HG02588 (cell line): Measurements from ENCODE around the gene MCU.
"Not testable (repeated sequence)": the region's sequence is repeated elsewhere in the genome, so short reads cannot be mapped to it uniquely, and the experiment has no call there.

ENCODE experiments used
- ATAC-seq: cut with Tn5 transposase; IDR thresholded peaks from one replicate; pipeline ENCODE4 v1.9.1; 2021; ENCODE audit warnings: mild to moderate bottlenecking, moderate library complexity; ENCODE audit not compliant: unreplicated experiment

MCU gene

GRCh38 chr10:72758930-72759329, 67.0 kb downstream of the MCU start:
- ATAC-seq, result not testable (repeated sequence)

- no peak for ATAC-seq
These were observed 67.6 kb downstream of the MCU start for GRCh38 chr10:72759584-72759983.

GRCh38 chr10:72761498-72761897, 69.6 kb downstream of the MCU start:
- no peak for ATAC-seq

GRCh38 chr10:72762042-72762441, 70.1 kb downstream of the MCU start:
- ATAC-seq, result no peak

- no peak for ATAC-seq
These were observed 71.3 kb downstream of the MCU start for GRCh38 chr10:72763201-72763600.

GRCh38 chr10:72764151-72764550, 72.2 kb downstream of the MCU start:
- ATAC-seq, result no peak

- ATAC-seq, result no peak
These were observed 73.3 kb downstream of the MCU start for GRCh38 chr10:72765051-72765745.

- ATAC-seq, result not testable (repeated sequence)
These were observed 79.3 kb downstream of the MCU start for GRCh38 chr10:72771195-72771594.

GRCh38 chr10:72772031-72772430, 80.1 kb downstream of the MCU start:
- no peak for ATAC-seq

GRCh38 chr10:72779874-72780273, 87.9 kb downstream of the MCU start:
- ATAC-seq, result no peak

- no peak for ATAC-seq
These were observed 90.8 kb downstream of the MCU start for GRCh38 chr10:72782649-72783330.

GRCh38 chr10:72783410-72783833, 91.5 kb downstream of the MCU start:
- ATAC-seq, result no peak

GRCh38 chr10:72784551-72785351, 92.8 kb downstream of the MCU start:
- no peak for ATAC-seq

GRCh38 chr10:72785409-72785808, 93.5 kb downstream of the MCU start:
- no peak for ATAC-seq

- no peak for ATAC-seq
These were observed 98.5 kb downstream of the MCU start for GRCh38 chr10:72790216-72790990.

GRCh38 chr10:72792288-72792687, 100.3 kb downstream of the MCU start:
- no peak for ATAC-seq

GRCh38 chr10:72793752-72794151, 101.8 kb downstream of the MCU start:
- ATAC-seq, result no peak

GRCh38 chr10:72794260-72794659, 102.3 kb downstream of the MCU start:
- ATAC-seq, result no peak

- ATAC-seq, result no peak
These were observed 104.1 kb downstream of the MCU start for GRCh38 chr10:72796042-72796441.

- no peak for ATAC-seq
These were observed 104.6 kb downstream of the MCU start for GRCh38 chr10:72796538-72796937.
